WTC11 (cell line): ENCODE measurements around the gene CELSR1. TPM values are rescaled to one million over a fixed set of nuclear protein-coding genes. Genes with fewer than 3 reads are reported as not detected.

Experiments used
- ATAC-seq: fragments of 200-7000 bp; cut with Tn5 transposase; 2 replicates; pipeline ENCODE4 v1.10.0; 2021; ENCODE audit warnings: mild to moderate bottlenecking, moderate library complexity
- CTCF ChIA-PET: fragments of 300-600 bp; sonication (Branson Sonifier 250); formaldehyde crosslinking; loops from one replicate; lab custom pipeline; 2021; ENCODE audit warnings: antibody characterized with exemption; lab: Charles Lee
- POLR2A ChIA-PET: fragments of 350-600 bp; sonication (Branson Sonifier 250); formaldehyde crosslinking; loops from one replicate; lab custom pipeline; 2021; ENCODE audit warnings: antibody characterized with exemption; lab: Charles Lee
- DNase-seq: peaks from one replicate; pipeline ENCODE4 v3.0.0; 2021; ENCODE audit warnings: low spot score
- H3K27ac Mint-ChIP-seq: 2 replicates; pipeline ENCODE4 v1.8.0; 2021; ENCODE audit warnings: mixed read lengths
- H3K27me3 Mint-ChIP-seq: 2 replicates; pipeline ENCODE4 v1.8.0; 2021; ENCODE audit warnings: low read depth, mild to moderate bottlenecking, moderate library complexity, mixed read lengths
- H3K36me3 Mint-ChIP-seq: 2 replicates; pipeline ENCODE4 v1.8.0; 2021; ENCODE audit warnings: mixed read lengths
- H3K4me1 Mint-ChIP-seq: 2 replicates; pipeline ENCODE4 v1.8.0; 2022; ENCODE audit warnings: mixed read lengths
- H3K4me3 Mint-ChIP-seq: 2 replicates; pipeline ENCODE4 v1.8.0; 2021; ENCODE audit warnings: mild to moderate bottlenecking, moderate library complexity, mixed read lengths
- H3K9me3 Mint-ChIP-seq: 2 replicates; pipeline ENCODE4 v1.8.0; 2021; ENCODE audit warnings: mixed read lengths
- AFF4 ChIP-seq: sonication (generic); formaldehyde crosslinking; IDR thresholded peaks from 2 replicates; pipeline ENCODE4 v1.8.1; 2023; ENCODE audit warnings: mild to moderate bottlenecking, missing genetic modification reagents, borderline replicate concordance
- CBFB ChIP-seq: sonication (generic); formaldehyde crosslinking; IDR thresholded peaks from 2 replicates; pipeline ENCODE4 v1.8.1; 2022; ENCODE audit warnings: mild to moderate bottlenecking, low read depth, missing genetic modification reagents
- CDX4 ChIP-seq: fragments of 250-450 bp; sonication (Bioruptor Pico); IDR thresholded peaks from 2 replicates; pipeline ENCODE4 v1.9.0; 2021; ENCODE audit warnings: moderate library complexity, mild to moderate bottlenecking, inconsistent platforms, borderline replicate concordance
- CREM ChIP-seq: sonication (generic); formaldehyde crosslinking; IDR thresholded peaks from 2 replicates; pipeline ENCODE4 v1.8.1; 2022; ENCODE audit warnings: mild to moderate bottlenecking, missing genetic modification reagents, moderate library complexity
- CTCF ChIP-seq: fragments of 200-600 bp; IDR thresholded peaks from 2 replicates; pipeline ENCODE4 v1.8.0; 2022; ENCODE audit warnings: antibody characterized with exemption
- ELF4 ChIP-seq: sonication (generic); formaldehyde crosslinking; IDR thresholded peaks from 2 replicates; pipeline ENCODE4 v1.8.1; 2022; ENCODE audit warnings: low read depth, mild to moderate bottlenecking, moderate library complexity, missing genetic modification reagents
- EMX1 ChIP-seq: fragments of 250-450 bp; sonication (Bioruptor Pico); IDR thresholded peaks from 2 replicates; pipeline ENCODE4 v1.8.0; 2021; ENCODE audit warnings: mild to moderate bottlenecking
- ESRRA ChIP-seq: sonication (generic); formaldehyde crosslinking; IDR thresholded peaks from 2 replicates; pipeline ENCODE4 v1.8.1; 2022; ENCODE audit warnings: mild to moderate bottlenecking, missing genetic modification reagents, borderline replicate concordance
- FOXP4 ChIP-seq: sonication (generic); formaldehyde crosslinking; IDR thresholded peaks from 2 replicates; pipeline ENCODE4 v1.8.0; 2022; ENCODE audit warnings: mild to moderate bottlenecking, missing genetic modification reagents
- NFYB ChIP-seq: sonication (generic); formaldehyde crosslinking; conservative IDR thresholded peaks from 2 replicates; pipeline ENCODE4 v1.8.0; 2022; ENCODE audit warnings: low read depth, missing genetic modification reagents
- NR1H2 ChIP-seq: sonication (generic); formaldehyde crosslinking; IDR thresholded peaks from 2 replicates; pipeline ENCODE4 v1.9.0; 2021; ENCODE audit warnings: mild to moderate bottlenecking, moderate library complexity, missing genetic modification reagents
- PRRX2 ChIP-seq: fragments of 250-450 bp; sonication (Bioruptor Pico); IDR thresholded peaks from 2 replicates; pipeline ENCODE4 v1.8.0; 2021; ENCODE audit warnings: mild to moderate bottlenecking
- TEAD1 ChIP-seq: sonication (generic); formaldehyde crosslinking; IDR thresholded peaks from 2 replicates; pipeline ENCODE4 v1.8.0; 2022; ENCODE audit warnings: mild to moderate bottlenecking, missing genetic modification reagents
- USF1 ChIP-seq: sonication (generic); formaldehyde crosslinking; IDR thresholded peaks from 2 replicates; pipeline ENCODE4 v1.8.0; 2022; ENCODE audit warnings: mild to moderate bottlenecking, missing genetic modification reagents
- ZNF219 ChIP-seq: sonication (generic); formaldehyde crosslinking; IDR thresholded peaks from 2 replicates; pipeline ENCODE4 v1.8.0; 2023; ENCODE audit warnings: missing genetic modification reagents, mild to moderate bottlenecking, borderline replicate concordance
- ZNF263 ChIP-seq: sonication (generic); formaldehyde crosslinking; IDR thresholded peaks from 2 replicates; pipeline ENCODE4 v1.8.1; 2022; ENCODE audit warnings: low read depth, mild to moderate bottlenecking, moderate library complexity, missing genetic modification reagents
- ZNF423 ChIP-seq: fragments of 250-450 bp; sonication (Bioruptor Pico); IDR thresholded peaks from 2 replicates; pipeline ENCODE4 v2.1.2; 2022; ENCODE audit warnings: mild to moderate bottlenecking, moderate library complexity
- total RNA-seq: library from RNA; stranded (reverse); gene quantifications from 3 replicates; pipeline ENCODE4 v1.2.3, GENCODE V29; 2021

The CELSR1 gene
- total RNA-seq, 1 experiment from 2014 or later, result 16.8 TPM

GRCh38 chr22:46357711-46358520, 179.5 kb downstream of the CELSR1 start (continued):
- no peak for TF ChIP-seq AFF4 (CRISPR knock-in tag)

- TF ChIP-seq TEAD1 (CRISPR knock-in tag), result no peak
- no peak for TF ChIP-seq CREM (CRISPR knock-in tag)
- TF ChIP-seq USF1 (CRISPR knock-in tag), result no peak
- no peak for TF ChIP-seq NR1H2 (CRISPR knock-in tag)
- no peak for TF ChIP-seq ZNF423 (CRISPR knock-in tag)
- TF ChIP-seq AFF4 (CRISPR knock-in tag), result no peak
- no peak for TF ChIP-seq PRRX2 (CRISPR knock-in tag)
- TF ChIP-seq CTCF, result no peak
- no peak for TF ChIP-seq ELF4 (CRISPR knock-in tag)
- TF ChIP-seq ESRRA (CRISPR knock-in tag), result no peak
- no peak for TF ChIP-seq EMX1 (CRISPR knock-in tag)
- no peak for TF ChIP-seq ZNF263
- TF ChIP-seq ZNF219 (CRISPR knock-in tag), result no peak
- no peak for TF ChIP-seq CBFB (CRISPR knock-in tag)
- no peak for TF ChIP-seq CDX4 (CRISPR knock-in tag)
- no peak for TF ChIP-seq FOXP4 (CRISPR knock-in tag)
- TF ChIP-seq NFYB, result no peak
- Mint-ChIP-seq H3K27me3 (no peaks in the 10 kb centered on the region), H3K27ac (no peak overlapping the region; the same call in 1 of the 2 replicates), H3K36me3 (peaks cover 34% of the 10 kb centered on the region), H3K4me1 (no peaks in the 10 kb centered on the region), H3K9me3 (peaks cover 7% of the 10 kb centered on the region; the same call in 1 of the 2 replicates), H3K4me3 (no peak overlapping the region)
- DNase-seq (no peak), ATAC-seq (no peak)
- ChIA-PET POLR2A (interaction anchor here (1.4 kb wide), 1 partner anchor 11 kb away, joined by 4 read pairs; no protein-coding TSS in a partner anchor), CTCF (interaction anchor here (0.8 to 2.5 kb wide), 3 partner anchors 10 to 186 kb away, joined by 5 to 34 read pairs (median 22); no protein-coding TSS in a partner anchor)
Observed at GRCh38 chr22:46356496-46357480, 180.6 kb downstream of the CELSR1 start.
